HG02798 (cell line): Measurements from ENCODE around the gene EMC9.

Source experiments
- ATAC-seq: cut with Tn5 transposase; IDR thresholded peaks from one replicate; pipeline ENCODE4 v1.9.1; 2021; ENCODE audit warnings: mild to moderate bottlenecking; ENCODE audit not compliant: unreplicated experiment, poor library complexity

The EMC9 gene

GRCh38 chr14:24177891-24178290 is 36.5 kb upstream of the EMC9 start:
- ATAC-seq = no peak

- ATAC-seq = no peak
Measured at GRCh38 chr14:24177041-24177825, 35.8 kb upstream of the EMC9 start.

GRCh38 chr14:24176599-24176998 is 35.2 kb upstream of the EMC9 start:
- ATAC-seq = no peak

GRCh38 chr14:24172871-24173281 is 31.5 kb upstream of the EMC9 start:
- ATAC-seq = no peak

- ATAC-seq = no peak
Measured at GRCh38 chr14:24172261-24172860, 31.0 kb upstream of the EMC9 start.

GRCh38 chr14:24171422-24172260 is 30.2 kb upstream of the EMC9 start, which contains the start of gene REC8:
REC8 (plus strand) TSS chr14:24172080; CDS start chr14:24172553, 473 bp downstream.
- ATAC-seq = peak; percentile 76

- no peak for ATAC-seq
Measured at GRCh38 chr14:24167469-24168114, 26.2 kb upstream of the EMC9 start.

GRCh38 chr14:24165785-24166184 is 24.4 kb upstream of the EMC9 start:
- no peak for ATAC-seq

- no peak for ATAC-seq
Measured at GRCh38 chr14:24164518-24164991, 23.2 kb upstream of the EMC9 start.

GRCh38 chr14:24162093-24162492 is 20.7 kb upstream of the EMC9 start:
- no peak for ATAC-seq

GRCh38 chr14:24160850-24161804 is 19.7 kb upstream of the EMC9 start, which contains the start of gene IRF9:
IRF9 (plus strand) TSS chr14:24161265; CDS start chr14:24162145, 880 bp downstream.
- ATAC-seq = peak; percentile 87

- ATAC-seq = no peak
Measured at GRCh38 chr14:24160499-24160849, 19.1 kb upstream of the EMC9 start.

- ATAC-seq = no peak
Measured at GRCh38 chr14:24159777-24160498, 18.5 kb upstream of the EMC9 start.

- no peak for ATAC-seq
Measured at GRCh38 chr14:24157331-24157730, 15.9 kb upstream of the EMC9 start.

- no peak for ATAC-seq
Measured at GRCh38 chr14:24156840-24157239, 15.4 kb upstream of the EMC9 start.

- ATAC-seq = no peak
Measured at GRCh38 chr14:24155100-24155499, 13.7 kb upstream of the EMC9 start.

- no peak for ATAC-seq
Measured at GRCh38 chr14:24151404-24152080, 10.2 kb upstream of the EMC9 start.

GRCh38 chr14:24150993-24151392 is 9.6 kb upstream of the EMC9 start:
- no peak for ATAC-seq
